ENCODE measurements around the gene MYH14. TPM values are rescaled to one million over a fixed set of nuclear protein-coding genes. Genes with fewer than 3 reads are reported as not detected.

MYH14 gene
- total and polyA plus RNA-seq, 9 of the 15 experiments (the other 6 are each of a cell fraction or from before 2014, with no cell fraction given) = 0.04 to 0.86 (median 0.19) TPM; not detected in 2

DNA sequence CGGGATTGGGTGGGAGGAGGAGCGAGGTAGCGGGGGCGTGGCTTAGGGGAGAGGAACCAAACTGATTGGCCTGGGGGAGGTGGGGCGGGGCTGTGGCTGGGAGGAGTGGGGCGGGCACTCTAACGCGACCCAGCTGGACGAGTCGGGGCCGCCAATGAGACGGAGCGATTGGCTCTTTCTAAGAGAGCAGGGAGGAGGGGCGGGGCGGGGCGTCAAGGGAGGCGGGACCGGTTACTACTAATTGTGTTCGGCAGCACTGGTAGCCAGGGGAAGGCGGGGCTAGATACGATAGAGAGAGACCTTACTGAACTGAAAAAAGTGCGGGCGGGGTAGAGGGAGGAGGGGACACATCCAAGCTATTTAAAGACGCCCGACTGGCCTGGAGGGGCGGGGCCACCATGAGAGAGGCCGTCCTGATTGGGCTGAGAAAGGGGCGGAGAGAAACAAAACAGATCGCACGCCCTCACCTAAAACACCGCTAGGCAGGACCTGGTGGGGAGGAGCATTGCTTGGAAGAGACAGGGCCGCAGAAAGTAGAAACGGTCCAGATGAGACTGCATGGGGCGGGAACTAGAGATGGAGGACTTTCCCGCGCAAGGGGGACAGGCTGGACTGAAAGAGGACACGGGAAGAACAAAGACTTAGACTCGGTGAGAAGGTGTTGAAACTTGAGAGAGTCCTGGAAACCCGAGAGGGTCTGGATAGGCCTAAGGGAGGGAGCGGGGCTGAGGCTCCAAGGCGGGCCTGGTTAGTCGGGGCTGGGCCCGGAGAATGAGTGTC lies 125.9 kb downstream of the MYH14 start, which contains the start of gene KCNC3:
Gene KCNC3 (minus strand): TSS at position 232 of the 780 bp plus-strand sequence. CDS start 295 bp downstream, outside the sequence.
- ATAC-seq (peak; percentile 79), FAIRE-seq (peak; percentile 99), DNase-seq (ENCODE audit: extremely low read depth in 1 of 4, low spot score in 3 of 4) (peak; percentile 93 to 100 (median 97))
- Histone ChIP-seq H3K27ac (ENCODE audit: extremely low read depth, low read depth, low read length) (peak within 1 kb of the TSS; percentile 76), H3K27me3 (ENCODE audit: control insufficient read depth in 2 of 2, insufficient read depth in 2 of 2, low read length in 2 of 2) (no peaks in the 10 kb centered on the region), H3K9ac (ENCODE audit: insufficient read depth in 1 of 2, low read depth in 2 of 2, low read length in 2 of 2) (peak within 1 kb of the TSS; percentile 71 to 94), H3K9me3 (replicated peaks; ENCODE audit: control insufficient read depth, insufficient read depth, low read depth, low read length) (no peaks in the 10 kb centered on the region), H2AFZ (ENCODE audit: low read depth, low read length) (peak within 1 kb of the TSS; percentile 94), H3K9me1 (ENCODE audit: control insufficient read depth, insufficient read depth, low read length) (peaks cover 3% of the 10 kb centered on the region), H3K4me3 (peak within 1 kb of the TSS; percentile 44), H3K4me1 (replicated peaks in 1 of 2; ENCODE audit: control insufficient read depth in 2 of 2, insufficient read depth in 2 of 2, low read length in 2 of 2) (peaks cover 44 to 85% of the 10 kb centered on the region in 2 experiments), H4K20me1 (replicated peaks; ENCODE audit: control insufficient read depth, insufficient read depth, low read length) (peaks cover 34% of the 10 kb centered on the region), H3K4me2 (ENCODE audit: insufficient read depth, low read length) (peak within 1 kb of the TSS; percentile 89), H3K36me3 (ENCODE audit: control insufficient read depth, insufficient read depth, low read length) (no peaks in the 10 kb centered on the region; the same call in 1 of the 3 replicates), H3K79me2 (ENCODE audit: control insufficient read depth, insufficient read depth, low read length) (peaks cover 38% of the 10 kb centered on the region)
- in situ Hi-C loops (cut with MboI) = no loop called here
- POLR2A ChIA-PET = interaction anchor here (0.5 to 1.1 kb wide), 13 partner anchors 12 to 467 kb away, joined by 3 to 4 read pairs (median 3); partner anchors contain the start of gene ZNF473
- CTCF ChIA-PET (ENCODE audit: low intra/inter-chr PET ratio) = no interaction called here
- intact Hi-C loops (cut with micrococcal nuclease) = loop anchor here (5.0 kb wide), 1 partner anchor 62 kb away; no protein-coding TSS in a partner anchor
- BruUV-seq (replicated peaks) = TSS peak; percentile 87
- under 1% methylated on average over 23 of the region's 43 CpGs for WGBS (ENCODE audit: insufficient coverage, low coverage, missing lambda C conversion rate)
- peak; percentile 89 for TF ChIP-seq RREB1 (CRISPR knock-in tag; IDR thresholded peaks at IDR 0.05)
- TF ChIP-seq BRD9 (IDR thresholded peaks at IDR 0.05; ENCODE audit: low read depth, partially characterized antibody) = peak; percentile 74
- no peak for TF ChIP-seq BRD4 (IDR thresholded peaks at IDR 0.05)
- TF ChIP-seq POLR2A (conservative IDR thresholded peaks at IDR 0.05) = peak; percentile 89
- peak; percentile 74; the same call in 1 of the 2 replicates for TF ChIP-seq ELF4 (CRISPR knock-in tag; IDR thresholded peaks at IDR 0.05)
- TF ChIP-seq MAFF (IDR thresholded peaks at IDR 0.05; ENCODE audit: low read length) = no peak
- TF ChIP-seq TBP (optimal IDR thresholded peaks at IDR 0.05; ENCODE audit: low read depth, low read length) = peak; percentile 96
- TF ChIP-seq CHD1 (IDR thresholded peaks at IDR 0.05; ENCODE audit: low read length) = peak; percentile 17
- TF ChIP-seq MYC (IDR thresholded peaks at IDR 0.05; ENCODE audit: low read depth, low read length) = peak; percentile 13; the same call in 1 of the 2 replicates
- 0 out of 2 replicates have a peak, but pooled peaks have one; percentile 56 for TF ChIP-seq MYC (CRISPR knock-in tag; IDR thresholded peaks at IDR 0.05; ENCODE audit: borderline replicate concordance, low read depth)
- TF ChIP-seq ZNF197 (CRISPR knock-in tag; IDR thresholded peaks at IDR 0.05; ENCODE audit: low read depth) = no peak
- peak; percentile 35 for TF ChIP-seq PRDM10 (IDR thresholded peaks at IDR 0.05; ENCODE audit: partially characterized antibody)
- TF ChIP-seq TAL1 (IDR thresholded peaks at IDR 0.05) = 0 out of 2 replicates have a peak, but pooled peaks have one; percentile 24

Data from K562 (cell line).